VCaP (cell line): ENCODE measurements around the gene ACER3.

Source experiments
- H3K27ac ChIP-seq: fragments of 450-650 bp; 2 replicates; pipeline ENCODE4 v1.5.1; 2017
- TF ChIP-seq, protein P1 (sequence below): fragments of 450-650 bp; conservative IDR thresholded peaks from 2 replicates; pipeline ENCODE4 v1.5.1; 2017; ENCODE audit warnings: mild to moderate bottlenecking, moderate library complexity

ACER3 gene

DNA sequence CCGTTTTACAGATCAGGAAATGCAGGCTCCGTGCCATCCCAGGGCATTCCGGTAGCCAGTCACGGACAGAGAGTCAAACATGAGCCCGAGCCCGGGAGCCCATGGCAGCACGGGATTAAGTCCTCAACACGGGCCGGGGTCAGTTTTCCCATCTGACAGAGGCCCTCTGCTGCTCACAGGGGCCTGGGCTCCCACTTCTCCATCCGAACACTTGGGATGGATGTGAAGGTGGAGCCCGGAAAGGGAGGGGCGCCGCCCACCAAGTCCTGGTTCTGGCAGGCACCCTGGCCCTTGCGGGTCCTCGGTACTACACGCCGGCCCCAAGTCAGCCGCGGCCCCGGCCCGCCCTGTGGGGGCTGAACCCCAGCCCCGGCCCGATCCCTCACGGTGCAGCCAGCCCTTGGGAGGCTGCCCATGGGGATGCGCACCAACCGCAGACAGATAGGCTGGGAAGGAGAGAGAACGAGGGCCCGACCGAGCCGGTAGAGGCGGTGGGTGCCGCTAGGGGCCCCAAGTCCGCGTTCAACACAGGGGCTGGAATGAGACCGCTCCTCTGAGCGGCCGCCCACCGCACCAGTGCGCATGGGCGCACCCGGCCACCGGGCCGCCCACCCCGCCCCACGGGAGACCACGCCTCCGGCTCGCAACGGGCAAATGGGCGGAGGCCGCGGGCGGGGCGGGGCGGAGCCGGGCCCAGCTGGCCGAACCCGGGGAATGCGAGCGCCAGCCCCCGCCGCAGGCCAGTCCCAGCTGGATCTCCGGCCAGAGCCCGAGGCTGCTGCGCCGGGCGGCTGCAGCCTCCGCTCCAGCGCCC, 205.7 kb downstream of the ACER3 start, which contains the start of gene CAPN5:
Gene CAPN5 (plus strand): TSS at position 743 of the 814 bp plus-strand sequence. CDS start 17,916 bp downstream, outside the sequence.
- TF ChIP-seq, protein P1, sequence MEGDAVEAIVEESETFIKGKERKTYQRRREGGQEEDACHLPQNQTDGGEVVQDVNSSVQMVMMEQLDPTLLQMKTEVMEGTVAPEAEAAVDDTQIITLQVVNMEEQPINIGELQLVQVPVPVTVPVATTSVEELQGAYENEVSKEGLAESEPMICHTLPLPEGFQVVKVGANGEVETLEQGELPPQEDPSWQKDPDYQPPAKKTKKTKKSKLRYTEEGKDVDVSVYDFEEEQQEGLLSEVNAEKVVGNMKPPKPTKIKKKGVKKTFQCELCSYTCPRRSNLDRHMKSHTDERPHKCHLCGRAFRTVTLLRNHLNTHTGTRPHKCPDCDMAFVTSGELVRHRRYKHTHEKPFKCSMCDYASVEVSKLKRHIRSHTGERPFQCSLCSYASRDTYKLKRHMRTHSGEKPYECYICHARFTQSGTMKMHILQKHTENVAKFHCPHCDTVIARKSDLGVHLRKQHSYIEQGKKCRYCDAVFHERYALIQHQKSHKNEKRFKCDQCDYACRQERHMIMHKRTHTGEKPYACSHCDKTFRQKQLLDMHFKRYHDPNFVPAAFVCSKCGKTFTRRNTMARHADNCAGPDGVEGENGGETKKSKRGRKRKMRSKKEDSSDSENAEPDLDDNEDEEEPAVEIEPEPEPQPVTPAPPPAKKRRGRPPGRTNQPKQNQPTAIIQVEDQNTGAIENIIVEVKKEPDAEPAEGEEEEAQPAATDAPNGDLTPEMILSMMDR: peak; percentile 57
- peak within 1 kb of the TSS; percentile 95 for H3K27ac ChIP-seq

DNA sequence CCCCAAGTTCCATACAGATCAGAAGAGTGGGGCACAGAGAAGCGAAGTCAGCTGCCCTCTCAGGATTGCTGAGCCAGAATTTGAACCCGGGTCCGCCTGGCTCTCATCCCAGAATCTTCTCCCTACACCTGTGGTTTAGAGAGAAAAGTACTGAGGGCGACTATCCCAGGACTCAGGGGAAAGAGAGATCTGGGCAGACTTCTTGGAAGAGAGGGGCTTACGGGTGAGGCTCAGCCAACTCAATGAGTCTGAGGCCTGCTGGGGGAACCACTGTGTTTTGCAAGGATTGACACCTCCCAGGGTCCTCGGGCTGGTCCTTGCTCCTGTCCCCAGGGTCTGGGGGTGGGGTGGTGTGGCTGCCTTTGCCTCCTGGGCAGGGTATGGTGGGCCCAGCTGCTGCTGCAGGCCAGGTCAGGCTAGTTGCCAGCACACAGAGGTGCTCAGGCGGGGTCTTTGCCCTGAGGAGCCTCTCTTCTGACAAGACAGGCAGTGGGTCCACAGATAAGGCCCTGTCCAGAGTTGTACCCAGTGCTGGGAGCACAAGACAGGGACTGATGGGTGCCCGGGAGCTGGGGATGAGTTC, 207.2 kb downstream of the ACER3 start:
- H3K27ac ChIP-seq: peak overlapping the region; percentile 95; the same call in 1 of the 2 replicates
- TF ChIP-seq, protein P1: no peak

DNA sequence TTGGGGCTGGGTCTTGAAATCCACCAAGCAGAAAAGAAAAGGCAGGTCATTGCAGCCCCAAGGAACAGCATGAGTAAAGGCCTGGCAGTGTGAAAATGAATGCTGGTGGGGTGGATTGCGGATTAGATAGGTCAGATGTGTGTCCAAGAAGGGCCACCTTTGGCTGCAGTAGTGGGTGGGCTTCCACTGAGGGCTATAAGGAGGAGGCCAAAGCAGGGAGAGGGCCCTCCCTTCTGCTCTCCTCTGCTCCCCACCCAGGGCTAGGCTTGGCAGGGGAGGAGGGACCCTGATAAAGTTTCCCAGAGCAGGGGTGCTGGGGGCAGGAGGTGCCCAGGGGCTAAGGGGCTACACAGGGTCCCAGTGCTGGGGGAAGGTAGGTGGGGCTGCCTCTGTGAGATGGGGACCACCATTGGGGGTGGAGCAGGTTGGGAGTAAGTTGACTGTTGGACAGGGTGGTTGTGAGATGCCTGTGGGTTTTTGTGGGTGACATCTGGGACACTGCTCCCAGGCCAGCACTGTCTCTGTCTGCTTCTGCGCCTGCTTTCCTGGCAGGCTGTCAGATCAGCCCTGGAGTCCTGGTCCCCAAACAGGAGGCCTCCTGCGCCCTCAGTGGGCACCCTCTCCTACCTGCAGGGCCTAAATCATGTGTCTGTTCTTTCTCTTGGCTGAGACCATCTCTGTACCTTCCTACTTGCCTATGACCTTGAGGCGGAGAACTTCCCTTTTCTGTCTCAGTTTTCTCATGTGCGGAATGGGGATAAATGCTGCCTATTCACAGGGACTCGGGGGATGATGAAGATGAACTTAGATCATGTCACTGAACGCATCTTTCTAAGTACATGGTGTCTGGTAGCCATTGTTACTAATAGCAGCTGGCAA, 208.0 kb downstream of the ACER3 start:
- TF ChIP-seq, protein P1: no peak

DNA sequence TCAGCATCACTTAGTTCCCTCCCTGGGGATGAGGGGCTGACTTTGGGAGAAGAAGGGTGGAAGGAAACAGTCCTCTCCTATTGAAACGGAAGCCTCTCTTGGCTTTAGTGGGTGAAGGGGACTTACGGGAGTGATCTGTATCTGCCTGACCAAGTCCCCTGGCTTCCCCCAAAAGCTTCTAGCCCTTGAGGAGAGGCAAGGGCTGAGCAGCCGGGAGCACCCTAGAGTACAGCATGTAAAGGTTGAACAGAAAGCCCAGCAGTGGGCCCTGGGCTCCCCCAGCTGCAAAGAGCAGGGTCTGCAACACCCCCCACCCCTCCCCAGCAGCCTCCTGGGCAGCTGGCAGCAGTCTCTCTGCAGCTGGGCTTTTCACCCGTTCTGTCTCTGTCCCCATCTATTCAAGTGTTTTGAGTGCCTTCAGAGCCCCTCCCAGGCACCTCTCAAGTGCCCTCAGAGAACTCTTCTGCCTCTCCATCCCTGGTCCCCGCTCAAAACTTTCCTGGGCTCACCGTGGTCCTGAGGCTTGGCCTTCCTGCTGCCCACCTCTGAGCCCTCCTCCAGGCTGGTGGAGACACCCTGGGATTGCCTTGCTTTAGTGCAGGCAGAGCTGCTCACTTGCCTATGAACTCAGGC, 208.7 kb downstream of the ACER3 start:
- no peak overlapping the region for H3K27ac ChIP-seq
- TF ChIP-seq, protein P1: no peak

More for the DNA sequence above, 208.0 kb downstream of the ACER3 start:
- H3K27ac ChIP-seq: no peak overlapping the region; the same call in 1 of the 2 replicates

DNA sequence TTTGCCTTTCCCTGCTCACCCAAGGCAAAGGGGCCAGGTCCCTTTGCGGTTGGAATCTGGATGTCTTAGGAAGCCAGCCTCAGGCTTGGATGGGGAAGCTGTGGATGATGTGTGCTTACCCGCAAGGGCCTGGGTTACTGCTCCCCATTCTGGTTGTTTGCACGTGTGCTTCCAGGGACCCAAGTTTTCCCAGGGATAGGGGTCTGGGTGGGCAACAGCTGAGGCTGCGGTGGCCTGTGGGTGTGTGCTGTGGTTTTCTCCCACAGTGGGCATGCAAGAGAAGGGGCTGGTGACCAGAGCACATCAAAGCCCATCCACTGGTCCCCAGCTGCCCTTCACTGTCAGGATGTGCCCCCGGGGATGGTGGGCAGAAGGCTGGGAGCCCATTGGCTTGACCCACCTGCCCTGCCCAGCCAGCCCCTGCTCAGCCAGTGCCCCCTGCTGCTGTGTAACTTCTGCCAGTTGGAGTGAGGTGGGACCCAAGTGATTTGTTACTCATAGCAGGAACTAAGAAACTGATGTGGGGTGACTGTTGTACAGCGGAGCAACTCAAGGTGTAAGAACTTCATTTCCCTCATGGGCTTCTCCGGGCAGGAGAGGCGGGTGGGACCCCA, 209.4 kb downstream of the ACER3 start:
- TF ChIP-seq, protein P1: no peak
- H3K27ac ChIP-seq: no peak overlapping the region

DNA sequence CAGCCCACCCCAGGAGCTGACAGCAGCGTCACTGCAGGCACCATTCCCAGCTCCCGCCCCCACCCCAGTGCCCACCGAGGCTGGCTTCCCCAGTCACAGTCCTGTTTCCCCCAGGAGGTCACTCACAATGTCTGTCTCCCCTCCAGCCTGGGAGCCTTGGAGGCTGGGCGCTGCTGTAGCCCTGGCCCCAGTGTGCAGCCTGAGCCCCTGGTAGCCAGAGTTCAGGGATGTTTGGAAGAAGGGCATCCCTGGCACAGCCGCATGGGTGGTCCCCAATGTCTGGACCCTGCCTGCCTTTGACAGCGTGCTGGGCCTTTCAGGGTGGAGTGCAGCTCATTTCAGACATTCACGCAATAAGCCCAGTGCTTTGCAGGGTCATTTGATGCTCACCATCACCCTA, 210.4 kb downstream of the ACER3 start:
- no peak overlapping the region for H3K27ac ChIP-seq

More for the DNA sequence above, 210.4 kb downstream of the ACER3 start:
- TF ChIP-seq, protein P1: no peak
